Measurements from ENCODE around the gene C1QTNF4. TPM values are rescaled to one million over a fixed set of nuclear protein-coding genes. Genes with fewer than 3 reads are reported as not detected.

C1QTNF4 gene
- total and polyA plus RNA-seq, 2 of the 4 experiments (the other 2 are of a cell fraction): 0.12 TPM; not detected in 1

DNA sequence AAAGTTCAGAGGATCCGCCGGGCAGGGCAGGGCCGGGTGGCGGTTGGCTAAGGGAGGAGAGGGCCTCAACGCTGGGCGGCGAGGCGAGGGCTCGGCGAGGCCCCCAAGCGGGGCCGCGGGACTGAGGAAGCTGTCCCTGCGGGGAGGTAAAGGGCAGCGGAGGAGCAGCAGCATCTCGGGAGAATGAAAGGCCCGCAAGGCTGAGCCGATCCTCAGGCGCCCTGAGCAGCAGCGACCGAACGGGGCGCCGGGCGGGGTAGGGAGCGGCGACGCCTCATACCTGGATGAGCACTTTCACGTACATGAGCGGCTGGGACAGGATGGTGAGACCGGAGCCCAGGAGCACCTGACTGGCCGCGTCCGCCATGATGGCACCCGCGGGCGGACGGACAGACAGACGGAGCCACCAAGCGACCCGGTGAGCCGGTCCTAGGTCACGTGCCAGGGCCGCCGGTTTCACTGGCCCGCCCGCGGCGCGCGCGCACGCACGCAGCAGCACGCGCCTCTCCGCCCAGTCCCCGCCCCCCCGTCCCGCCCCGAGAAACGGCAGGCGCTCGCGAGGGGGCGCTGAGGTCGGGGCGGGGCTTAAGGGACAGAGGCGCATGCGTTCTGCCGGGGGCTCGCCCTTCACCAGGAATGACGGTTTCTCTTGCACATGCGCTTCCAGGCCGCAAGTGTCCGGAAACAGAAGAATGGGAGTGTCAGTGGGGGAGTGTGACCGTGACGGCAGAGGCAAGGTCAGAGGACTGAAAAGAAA is 48.1 kb upstream of the C1QTNF4 start, which contains the start of gene MTCH2 (continued):
- TF ChIP-seq RCOR1 (IDR thresholded peaks at IDR 0.05; ENCODE audit: insufficient replicate concordance, low read length): no peak
- no peak; the same call in 1 of the 2 replicates for TF ChIP-seq SMC3 (IDR thresholded peaks at IDR 0.05; ENCODE audit: low read depth, low read length)

DNA sequence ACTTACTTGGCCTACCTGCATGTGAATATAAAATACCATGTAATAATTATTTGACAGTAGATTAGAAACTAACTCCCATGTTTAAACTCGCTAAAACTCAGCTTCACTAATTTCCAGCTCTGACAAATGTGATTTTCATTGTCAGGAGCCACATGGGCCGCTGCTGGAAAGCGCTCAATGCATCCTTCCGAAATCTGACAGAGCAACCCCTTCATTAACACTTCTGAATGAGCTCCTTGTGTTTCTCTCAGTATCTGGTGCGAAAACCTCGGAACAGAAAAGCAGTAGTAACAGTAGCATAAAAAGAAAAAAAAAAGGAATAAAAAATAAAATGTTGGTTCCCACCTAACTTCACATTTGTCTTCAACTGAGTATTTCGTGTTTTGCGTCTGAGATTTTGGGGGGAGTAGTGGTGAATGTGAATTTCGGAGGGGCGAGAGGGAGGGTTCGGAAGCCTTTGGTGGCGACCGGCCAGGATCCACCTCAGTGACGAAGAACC is 47.4 kb upstream of the C1QTNF4 start:
- TF ChIP-seq MXI1 (IDR thresholded peaks at IDR 0.05; ENCODE audit: borderline replicate concordance, low read depth, low read length): peak; percentile 37; the same call in 1 of the 2 replicates
- TF ChIP-seq NFE2L2 (IDR thresholded peaks at IDR 0.05; ENCODE audit: low read depth, low read length): no peak
- peak overlapping the region; percentile 7; the same call in 1 of the 2 replicates for H2BK120ac ChIP-seq (ENCODE audit: low read depth, low read length)
- POLR2A ChIA-PET (ENCODE audit: unreplicated experiment): no interaction called here

More for the DNA sequence above, 47.4 kb upstream of the C1QTNF4 start:
- Histone ChIP-seq H3K9me1 (ENCODE audit: insufficient read depth, low read length) (peaks cover 6% of the 10 kb centered on the region; the same call in 1 of the 2 replicates), H3K18ac (ENCODE audit: low read depth, low read length) (0 out of 2 replicates have a peak overlapping the region, but pooled peaks have one; percentile 11), H2AK5ac (ENCODE audit: low read depth, low read length) (peak overlapping the region; percentile 75), H3K27ac (ENCODE audit: insufficient read depth, low read length) (peak overlapping the region; percentile 85), H4K5ac (ENCODE audit: low read depth, low read length) (peak overlapping the region; percentile 18; the same call in 1 of the 2 replicates), H3K9ac (ENCODE audit: low read depth, low read length) (peak overlapping the region; percentile 75), H2BK5ac (ENCODE audit: low read depth, low read length, poor library complexity, severe bottlenecking) (peak overlapping the region; percentile 53), H3K36me3 (ENCODE audit: control insufficient read depth, insufficient read depth, low read length) (peaks cover 4% of the 10 kb centered on the region), H4K8ac (ENCODE audit: low read depth in 2 of 2, low read length in 2 of 2) (peak overlapping the region; percentile 53 to 89), H4K20me1 (ENCODE audit: insufficient read depth, low read length) (no peaks in the 10 kb centered on the region), H2AFZ (replicated peaks; ENCODE audit: low read length, poor library complexity) (peak overlapping the region; percentile 98), H3K79me1 (ENCODE audit: low read depth in 1 of 2, low read length in 2 of 2) (peaks cover 14 to 35% of the 10 kb centered on the region in 2 experiments; a peak in 2 of 4 replicates), H3K4me3 (ENCODE audit: insufficient read depth, low read depth, low read length) (peak overlapping the region; percentile 73), H3K27me3 (ENCODE audit: control insufficient read depth, insufficient read depth, low read length) (no peaks in the 10 kb centered on the region), H2BK20ac (ENCODE audit: low read depth, low read length) (no peak overlapping the region), H3K4me1 (ENCODE audit: control insufficient read depth, insufficient read depth, low read length) (no peaks in the 10 kb centered on the region), H3K4me2 (ENCODE audit: low read depth, low read length) (peak overlapping the region; percentile 98), H3K14ac (replicated peaks; ENCODE audit: low read depth, low read length) (peak overlapping the region; percentile 90), H3K56ac (ENCODE audit: extremely low read depth, insufficient read depth, low read length) (peak overlapping the region; percentile 63; the same call in 1 of the 2 replicates), H3K23ac (ENCODE audit: low read depth, low read length) (peak overlapping the region; percentile 87), H2BK15ac (ENCODE audit: low read depth, low read length) (no peak overlapping the region), H3K4ac (ENCODE audit: low read depth, low read length) (peak overlapping the region; percentile 78), H3K9me3 (ENCODE audit: control insufficient read depth, insufficient read depth, low read length) (no peaks in the 10 kb centered on the region), H4K91ac (ENCODE audit: insufficient read depth, low read depth, low read length) (peak overlapping the region; percentile 5; the same call in 1 of the 2 replicates), H2AK9ac (replicated peaks; ENCODE audit: low read depth, low read length, poor library complexity) (peak overlapping the region; percentile 96)
- 0% methylated on average over 4 of the region's 14 CpGs; no CpG with 5 or more reads in 1 of the 2 experiments for WGBS, 2 experiments (ENCODE audit: extremely low coverage in 2 of 2, insufficient read length in 1 of 2)
- DNase-seq: no peak
- in situ Hi-C loops (cut with MboI; ENCODE audit: low sequenced_read_pairs): loop anchor here (5.0 kb wide), 1 partner anchor 71 kb away; no protein-coding TSS in a partner anchor
- CTCF ChIA-PET: no interaction called here
- no TSS peak for BruUV-seq (replicated peaks)
- intact Hi-C loops (cut with micrococcal nuclease): loop anchor here (2.0 to 5.0 kb wide), 3 partner anchors 73 to 211 kb away; partner anchors contain the start of gene AGBL2
- dilution Hi-C loops (cut with HindIII; ENCODE audit: low sequenced_read_pairs, unreplicated experiment): no loop called here
- ATAC-seq (ENCODE audit: low read depth): no peak
